A549 (cell line): ENCODE data around the gene EGFL7.

Experiments
- CTCF ChIP-seq: fragments of >200 bp; sonication (Bioruptor Twin); formaldehyde crosslinking; IDR thresholded peaks from 3 replicates; pipeline ENCODE4 v1.5.1; 2016
- HMGXB4 ChIP-seq: fragments of 250-450 bp; sonication (Bioruptor Pico); IDR thresholded peaks from 2 replicates; pipeline ENCODE4 v1.5.0; 2021; ENCODE audit warnings: mild to moderate bottlenecking, moderate library complexity, borderline replicate concordance
- HOXA7 ChIP-seq: fragments of 250-450 bp; sonication (Bioruptor Pico); IDR thresholded peaks from 2 replicates; pipeline ENCODE4 v1.5.0; 2020; ENCODE audit warnings: mild to moderate bottlenecking, moderate library complexity
- POLR2A ChIP-seq: IDR thresholded peaks from 2 replicates; pipeline ENCODE4 v1.6.1; 2012; ENCODE audit warnings: mild to moderate bottlenecking, low read length
- RAD21 ChIP-seq, 2 experiments: fragments of >200 bp in 1 of 2; sonication (Bioruptor Twin) in 1 of 2; formaldehyde crosslinking in 1 of 2; IDR thresholded peaks in 1 of 2; conservative IDR thresholded peaks in 1 of 2; 2 replicates in 1 of 2; 3 replicates in 1 of 2; pipeline ENCODE4 v1.6.1; 2012 to 2018; ENCODE audit warnings: inconsistent platforms in 1 of 2
- REST ChIP-seq: fragments of 200-600 bp; sonication (generic); IDR thresholded peaks from 2 replicates; pipeline ENCODE4 v1.6.1; 2016; ENCODE audit warnings: antibody characterized with exemption, mild to moderate bottlenecking, moderate library complexity

GRCh38 chr9:136661641-136662325 is 933 bp upstream of the EGFL7 start:
- no peak for TF ChIP-seq RAD21 (conservative IDR thresholded peaks at IDR 0.05 in 1 of 2, IDR thresholded peaks at IDR 0.05 in 1 of 2)
- TF ChIP-seq CTCF = no peak
- no peak for TF ChIP-seq HMGXB4 (CRISPR knock-in tag)
- no peak for TF ChIP-seq REST
- TF ChIP-seq POLR2A = no peak
- no peak for TF ChIP-seq HOXA7 (CRISPR knock-in tag)
